HG03108 (cell line): ENCODE results near the gene PDCD6IP.
"Not testable (repeated sequence)": the region's sequence is repeated elsewhere in the genome, so short reads cannot be mapped to it uniquely, and the experiment has no call there.

Experiments
- ATAC-seq: cut with Tn5 transposase; IDR thresholded peaks from one replicate; pipeline ENCODE4 v1.9.1; 2021; ENCODE audit warnings: moderate library complexity; ENCODE audit not compliant: unreplicated experiment

Gene PDCD6IP

DNA sequence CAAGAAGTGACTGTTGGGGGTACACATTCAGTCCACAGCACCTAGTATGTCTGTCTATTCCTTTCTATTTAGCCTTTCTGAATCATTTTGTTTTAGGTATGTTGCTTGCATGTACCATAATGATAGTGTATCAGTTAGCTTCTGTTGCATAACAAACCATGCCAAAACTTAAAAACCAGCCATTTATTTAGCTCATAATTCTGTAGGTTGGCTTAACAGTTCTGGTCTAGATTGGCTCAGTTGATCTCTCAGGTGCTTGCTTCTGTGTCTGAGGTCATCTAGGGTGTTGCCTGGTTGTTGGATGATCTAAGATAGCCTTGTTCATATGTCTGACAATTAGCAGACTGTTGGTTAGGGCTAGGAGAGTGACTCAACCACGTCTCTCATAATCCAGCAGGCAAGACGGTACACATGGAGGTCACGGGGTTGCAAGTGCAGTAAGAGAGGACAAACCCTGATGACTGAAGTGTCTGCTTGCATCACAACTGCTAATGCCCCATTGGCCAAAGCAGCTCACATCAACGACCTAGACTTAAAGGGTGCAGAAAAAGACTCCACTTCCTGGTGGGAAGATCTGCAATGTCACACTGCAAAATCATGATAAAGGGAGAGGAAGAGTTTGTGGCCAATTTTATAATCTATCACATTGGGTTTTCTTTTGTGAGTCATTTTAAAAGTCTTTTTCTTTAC lies 6.8 kb upstream of the PDCD6IP start:
- no peak for ATAC-seq

DNA sequence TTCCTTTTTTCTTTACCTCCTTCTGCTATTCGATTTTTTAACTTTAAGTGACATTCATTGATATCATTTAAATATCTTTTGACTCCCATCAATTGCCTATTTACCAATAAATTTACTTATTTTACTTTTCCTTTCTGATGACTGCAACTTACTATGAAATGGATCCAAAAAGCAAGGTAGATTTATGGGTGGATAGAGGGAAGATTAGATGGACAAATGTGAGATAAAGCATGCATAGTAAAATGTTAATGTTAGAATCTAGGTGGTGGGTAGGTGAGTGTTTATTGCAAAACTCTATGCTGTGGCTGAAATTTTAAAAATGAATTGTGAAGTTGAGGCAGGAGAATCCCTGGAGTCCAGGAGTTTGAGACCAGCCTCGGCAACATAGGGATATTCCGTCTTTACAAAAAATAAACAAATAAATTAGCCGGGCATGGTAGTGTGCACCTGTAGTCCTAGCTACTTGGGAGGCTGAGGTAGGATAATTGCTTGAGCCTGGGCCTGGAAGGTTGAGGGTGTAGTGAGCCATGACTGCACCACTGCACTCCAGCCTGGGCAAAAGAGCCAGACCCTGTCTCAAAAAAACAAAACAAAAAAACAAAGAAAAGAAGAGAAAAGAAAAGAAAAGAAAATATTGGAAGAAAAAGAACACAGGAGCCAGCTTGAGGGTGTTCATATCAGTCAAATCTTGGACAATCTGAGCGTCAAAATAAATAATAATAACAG lies 6.1 kb upstream of the PDCD6IP start:
- ATAC-seq, result no peak

DNA sequence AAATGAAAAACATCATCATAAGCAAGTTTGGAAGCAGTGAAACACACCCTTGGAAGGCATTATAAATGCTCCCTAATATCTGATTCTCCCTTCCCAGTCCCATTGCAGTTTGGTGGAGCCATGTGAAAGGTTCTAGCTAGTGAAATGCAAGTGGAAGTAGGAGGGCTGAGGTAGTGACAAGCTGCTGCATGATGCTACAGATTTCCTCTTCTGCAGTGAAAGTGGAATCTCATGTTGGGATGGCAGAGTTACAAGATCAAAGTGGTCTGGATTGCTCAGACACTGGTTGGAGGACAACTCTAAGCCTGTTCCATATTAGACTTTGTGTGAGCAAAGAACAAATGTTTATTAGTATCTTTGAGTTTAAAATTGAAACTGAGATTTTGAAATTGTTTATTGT lies 3.3 kb upstream of the PDCD6IP start:
- ATAC-seq, result no peak

DNA sequence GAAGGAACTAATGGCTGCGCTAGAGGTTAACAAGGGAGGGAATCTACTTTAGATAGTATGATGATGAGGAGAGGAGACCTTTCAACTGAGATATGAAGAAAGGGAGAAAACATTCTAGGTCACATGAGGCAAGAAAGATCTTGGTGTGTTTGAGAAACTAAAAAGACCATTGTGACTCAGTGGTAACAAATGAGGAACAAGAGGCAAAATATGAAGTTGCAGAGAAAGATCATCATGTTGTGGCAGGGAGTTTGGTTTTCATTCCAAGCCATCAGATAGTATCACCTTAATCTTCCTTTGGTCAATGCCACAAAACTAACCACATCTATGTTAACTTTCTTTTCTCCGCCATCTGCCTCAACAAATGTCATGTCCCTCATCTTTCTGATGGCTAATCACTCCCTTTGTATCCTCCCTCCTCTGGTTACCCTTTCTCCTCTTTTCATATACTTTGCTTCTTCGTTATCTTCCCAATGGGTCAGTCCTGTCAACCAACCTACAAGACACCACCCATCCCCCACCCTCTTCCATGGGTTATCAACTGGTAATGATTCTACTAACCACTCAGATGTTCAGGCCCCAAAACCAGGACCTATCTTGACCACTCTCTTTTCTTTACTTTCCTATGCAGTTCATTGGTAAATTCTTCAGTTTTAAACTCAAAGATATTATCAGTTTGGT lies 2.4 kb upstream of the PDCD6IP start:
- no peak for ATAC-seq

DNA sequence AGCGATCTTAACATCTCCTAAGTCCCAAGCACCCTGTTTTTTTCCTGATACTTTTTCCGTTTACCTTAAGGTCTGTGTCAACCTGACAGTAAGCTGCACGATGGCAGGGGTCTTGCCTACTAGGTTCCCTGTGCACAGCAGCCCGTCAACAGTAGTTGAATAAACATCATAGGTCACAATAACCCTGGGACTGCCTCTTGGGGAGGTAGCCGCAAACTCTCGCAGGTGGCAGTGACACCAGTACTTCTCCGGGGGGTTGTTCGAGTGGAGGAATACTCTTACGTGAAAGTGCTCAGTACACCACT lies 365 bp upstream of the PDCD6IP start:
- ATAC-seq, result peak; percentile 29

DNA sequence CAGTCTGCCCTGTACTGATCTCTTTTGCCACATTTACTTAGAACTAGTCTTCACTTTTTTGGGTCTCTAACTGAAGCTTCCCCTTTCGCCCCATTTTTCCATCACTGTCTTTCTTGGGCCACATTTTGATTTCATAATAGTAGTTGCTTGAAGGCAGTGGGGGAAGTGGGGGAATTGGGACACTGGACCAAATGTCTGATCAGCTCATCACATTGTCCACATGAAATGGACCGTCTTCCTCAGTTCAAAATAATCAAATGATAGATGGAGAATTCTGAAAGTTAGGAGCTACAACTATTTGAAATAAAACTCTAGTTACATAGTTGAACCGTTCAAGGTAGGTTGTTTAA lies 747 bp downstream of the PDCD6IP start:
- no peak for ATAC-seq

DNA sequence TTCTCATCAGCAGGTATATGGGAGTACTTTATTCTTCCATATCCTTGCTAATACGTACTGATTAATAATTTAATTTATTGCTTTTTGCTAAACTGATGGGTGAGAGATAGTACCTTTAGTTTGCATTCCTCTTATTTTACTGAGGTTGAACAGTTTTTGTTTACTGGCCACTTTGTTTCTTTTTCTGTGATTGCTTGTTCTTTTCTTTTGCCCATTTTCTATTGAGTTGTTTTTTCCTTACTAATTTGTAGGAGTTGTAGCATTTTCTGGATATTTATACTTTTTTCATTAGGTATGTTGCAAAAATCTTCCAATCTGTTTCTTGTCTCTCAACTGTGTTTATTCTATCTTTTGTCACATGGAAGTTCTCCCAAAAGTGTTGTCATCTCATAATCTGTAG lies 4.8 kb downstream of the PDCD6IP start:
- no peak for ATAC-seq

DNA sequence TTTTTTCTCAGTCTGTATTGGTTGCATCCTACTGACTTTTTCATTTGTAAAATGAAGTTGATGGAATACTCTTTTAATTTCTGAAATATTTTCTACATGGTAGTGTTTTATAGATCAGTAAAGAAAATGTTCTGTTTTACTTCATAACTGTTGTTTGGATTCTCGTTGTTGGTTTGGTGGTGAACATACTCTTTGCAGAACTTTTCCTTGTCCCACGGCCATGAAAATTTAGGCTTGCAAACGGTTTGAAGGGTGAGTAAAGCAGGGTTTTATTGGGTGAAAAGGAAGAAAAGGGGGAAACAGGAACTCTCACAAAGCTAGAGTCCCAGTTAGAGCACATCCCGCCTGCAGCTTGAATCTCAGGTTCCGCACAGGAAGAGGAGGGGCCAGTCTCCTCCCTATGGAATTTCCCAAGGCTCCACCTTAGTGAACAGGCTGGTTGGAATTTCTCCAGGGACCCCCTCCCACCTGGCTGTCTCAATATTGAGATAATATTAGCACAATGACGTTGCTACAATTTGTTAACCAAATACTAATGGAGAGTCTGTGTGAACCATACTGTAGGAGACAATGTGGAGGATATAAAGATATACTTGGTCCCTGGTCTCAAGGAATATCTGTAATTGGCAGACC lies 5.6 kb downstream of the PDCD6IP start:
- ATAC-seq, result no peak

DNA sequence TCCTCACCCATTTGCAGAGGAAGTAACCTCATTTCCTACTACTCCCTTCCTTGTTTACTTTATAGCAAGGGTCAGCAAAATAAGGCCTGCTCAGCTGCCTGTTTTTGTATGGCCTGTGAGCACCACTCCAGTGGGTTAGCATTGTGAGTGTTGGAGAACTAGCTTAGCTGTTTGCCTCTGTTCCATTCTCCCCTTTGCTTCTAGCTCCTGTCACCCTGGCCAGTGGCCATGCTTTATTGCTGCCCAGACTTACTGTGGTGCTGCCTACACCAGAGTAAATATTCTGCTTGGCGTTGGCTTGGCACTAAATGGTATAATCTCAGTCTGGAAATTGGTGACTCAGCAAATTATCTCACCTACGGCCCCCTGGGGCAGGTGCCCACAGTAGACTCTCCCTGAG lies 8.8 kb downstream of the PDCD6IP start:
- no peak for ATAC-seq

DNA sequence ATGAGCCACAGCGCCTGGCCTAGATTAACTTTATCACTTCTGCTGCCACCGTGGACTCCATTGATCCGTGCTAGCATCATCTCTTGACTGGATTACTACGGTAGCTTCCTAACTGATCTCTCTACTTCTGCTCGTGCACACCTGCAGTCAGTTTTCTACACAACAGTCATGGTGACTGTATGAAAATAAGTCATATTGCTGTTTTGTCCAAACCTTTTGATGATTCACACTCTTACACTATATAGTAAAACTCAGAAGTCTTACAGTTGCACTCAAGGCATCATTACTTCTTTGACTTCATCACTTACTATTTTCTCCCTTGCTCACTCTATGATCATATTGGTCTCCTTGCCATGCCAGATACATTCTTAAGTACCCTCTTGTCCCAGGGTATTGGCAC lies 10.1 kb downstream of the PDCD6IP start:
- ATAC-seq, result no peak

DNA sequence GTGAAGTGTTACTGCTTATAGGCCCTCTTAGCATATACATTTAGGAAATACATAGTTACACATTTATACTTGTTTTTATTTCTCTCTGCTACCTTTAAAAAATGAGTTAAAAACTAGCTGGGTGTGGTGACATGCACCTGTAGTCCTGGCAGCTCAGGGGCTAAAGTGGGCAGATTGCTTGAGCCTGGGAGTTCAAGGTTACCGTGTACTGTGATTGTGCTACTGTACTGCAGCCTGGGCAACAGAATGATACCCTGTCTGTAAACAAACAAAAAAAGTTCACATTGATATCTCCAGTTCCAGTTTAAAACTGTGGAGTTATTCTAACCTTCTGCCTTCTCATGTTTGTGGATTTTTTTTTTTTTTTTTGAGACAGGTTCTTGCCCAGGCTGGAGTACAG lies 12.1 kb downstream of the PDCD6IP start:
- no peak for ATAC-seq

DNA sequence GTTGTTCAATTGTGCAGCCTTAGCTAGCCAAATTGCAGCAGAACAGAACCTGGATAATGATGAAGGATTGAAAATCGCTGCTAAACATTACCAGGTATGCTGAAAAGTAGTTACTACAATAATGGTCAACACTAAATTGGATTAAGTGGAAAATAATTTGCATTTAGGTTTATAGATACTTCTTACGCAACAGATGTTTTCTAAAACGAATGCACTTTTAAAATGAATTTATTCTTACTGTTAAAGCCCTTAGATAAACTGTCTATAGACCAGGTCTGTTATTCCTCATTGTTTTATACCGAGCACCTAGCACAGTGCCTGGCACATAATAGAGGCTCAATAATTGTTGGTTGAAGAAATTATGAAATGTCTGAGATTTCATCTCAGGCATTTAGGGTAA lies 23.6 kb downstream of the PDCD6IP start:
- ATAC-seq, result no peak

DNA sequence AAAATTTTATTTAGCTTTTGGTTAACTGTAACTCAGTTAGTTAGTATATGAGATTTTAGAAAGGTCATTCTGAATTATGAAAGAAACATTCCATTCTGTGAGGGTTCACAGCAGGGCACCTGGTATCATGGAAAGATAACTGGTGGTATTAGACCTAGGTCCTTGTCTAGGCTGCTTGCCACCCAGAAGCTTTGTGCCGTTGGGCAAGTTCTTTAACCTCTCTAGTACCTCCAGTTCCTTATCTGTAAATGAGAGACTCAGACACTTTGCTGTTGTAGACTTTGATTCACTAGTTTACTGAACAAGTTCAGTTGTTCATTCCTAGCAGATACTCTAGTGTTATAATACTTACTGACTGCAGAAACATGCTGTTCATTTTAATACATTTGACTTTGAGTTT lies 25.4 kb downstream of the PDCD6IP start:
- no peak for ATAC-seq

DNA sequence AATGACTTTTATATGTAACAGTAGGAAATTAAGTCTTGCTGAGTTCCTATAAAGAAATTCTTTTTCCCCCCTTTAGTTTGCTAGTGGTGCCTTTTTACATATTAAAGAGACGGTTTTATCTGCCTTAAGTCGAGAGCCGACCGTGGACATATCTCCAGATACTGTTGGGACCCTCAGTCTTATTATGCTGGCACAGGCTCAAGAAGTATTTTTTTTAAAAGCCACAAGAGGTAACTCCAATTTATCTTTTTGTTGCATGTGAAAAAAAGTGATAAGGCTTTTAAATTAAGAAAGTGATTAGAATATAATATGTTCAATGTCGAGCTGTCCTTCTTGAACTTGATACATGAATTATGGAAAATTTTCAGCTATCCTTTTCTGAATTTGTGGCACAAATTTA lies 26.7 kb downstream of the PDCD6IP start:
- no peak for ATAC-seq

DNA sequence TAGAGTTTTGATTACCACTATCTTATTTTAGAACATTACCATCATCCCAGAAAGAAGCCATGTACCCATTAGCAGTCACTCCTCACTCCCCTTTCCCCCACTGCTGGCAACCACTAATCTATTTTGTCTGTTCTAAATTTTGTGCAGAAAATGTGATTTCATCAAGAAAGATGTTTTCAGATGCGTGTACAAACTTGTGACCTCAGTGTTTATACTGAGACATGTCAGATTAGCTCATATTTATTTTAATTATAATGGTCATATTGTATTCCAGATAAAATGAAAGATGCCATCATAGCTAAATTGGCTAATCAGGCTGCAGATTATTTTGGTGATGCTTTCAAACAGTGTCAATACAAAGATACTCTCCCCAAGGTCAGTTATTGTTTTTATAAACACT lies 27.8 kb downstream of the PDCD6IP start:
- ATAC-seq, result no peak

DNA sequence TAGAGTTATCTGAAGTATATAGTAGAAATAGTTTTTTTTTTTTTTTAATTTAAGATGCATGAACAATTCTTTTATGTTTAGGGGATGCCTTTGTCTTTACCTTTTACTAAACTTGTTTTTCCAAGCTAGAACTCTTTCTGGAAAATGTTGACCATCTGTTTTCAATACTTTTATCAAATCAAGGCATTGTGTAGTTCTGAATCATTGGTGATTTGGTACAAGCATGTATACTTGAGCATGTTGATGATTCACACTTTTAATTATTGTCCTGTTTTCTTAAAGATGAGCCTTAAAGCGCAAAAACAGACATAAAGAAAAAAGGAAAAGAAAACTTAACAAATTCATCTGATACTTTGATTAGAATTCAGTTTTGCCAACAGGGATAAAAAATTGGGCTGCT lies 28.3 kb downstream of the PDCD6IP start:
- no peak for ATAC-seq

DNA sequence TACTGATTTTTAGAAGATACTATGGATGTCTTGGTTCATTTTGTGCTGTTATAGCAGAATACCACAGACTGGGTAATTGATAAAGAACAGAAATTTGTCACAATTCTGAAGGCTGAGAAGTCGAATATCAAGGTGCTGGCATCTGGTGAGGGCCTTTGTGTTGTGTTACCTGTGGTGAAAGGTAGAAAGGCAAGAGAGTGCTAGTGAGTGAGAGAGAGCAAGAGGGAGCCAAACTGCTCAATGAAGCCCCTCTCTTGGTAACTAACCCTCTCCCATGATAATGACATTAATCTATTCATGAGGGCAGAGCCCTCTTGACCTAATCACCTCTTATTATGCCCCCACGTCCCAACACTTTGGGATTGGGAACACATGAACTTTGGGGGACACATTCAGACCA lies 31.3 kb downstream of the PDCD6IP start:
- no peak for ATAC-seq

DNA sequence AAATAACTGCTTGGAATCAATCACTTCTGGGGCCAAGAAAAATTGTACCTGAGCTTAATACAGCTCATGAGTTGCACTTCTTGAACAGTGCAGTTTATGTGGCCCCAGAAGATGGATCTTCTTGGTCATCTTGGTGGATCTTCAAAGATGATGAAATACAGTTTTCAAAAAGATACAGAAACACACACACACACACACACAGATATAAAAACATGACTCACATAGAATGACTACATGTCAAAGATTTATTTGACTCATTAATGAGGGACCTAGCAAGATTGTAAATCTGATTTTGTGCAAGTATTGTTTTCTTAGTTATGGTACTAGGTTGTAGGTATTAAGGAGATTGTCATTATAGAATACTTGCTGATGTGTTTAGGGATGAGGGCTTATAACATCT lies 32.6 kb downstream of the PDCD6IP start:
- ATAC-seq, result no peak

DNA sequence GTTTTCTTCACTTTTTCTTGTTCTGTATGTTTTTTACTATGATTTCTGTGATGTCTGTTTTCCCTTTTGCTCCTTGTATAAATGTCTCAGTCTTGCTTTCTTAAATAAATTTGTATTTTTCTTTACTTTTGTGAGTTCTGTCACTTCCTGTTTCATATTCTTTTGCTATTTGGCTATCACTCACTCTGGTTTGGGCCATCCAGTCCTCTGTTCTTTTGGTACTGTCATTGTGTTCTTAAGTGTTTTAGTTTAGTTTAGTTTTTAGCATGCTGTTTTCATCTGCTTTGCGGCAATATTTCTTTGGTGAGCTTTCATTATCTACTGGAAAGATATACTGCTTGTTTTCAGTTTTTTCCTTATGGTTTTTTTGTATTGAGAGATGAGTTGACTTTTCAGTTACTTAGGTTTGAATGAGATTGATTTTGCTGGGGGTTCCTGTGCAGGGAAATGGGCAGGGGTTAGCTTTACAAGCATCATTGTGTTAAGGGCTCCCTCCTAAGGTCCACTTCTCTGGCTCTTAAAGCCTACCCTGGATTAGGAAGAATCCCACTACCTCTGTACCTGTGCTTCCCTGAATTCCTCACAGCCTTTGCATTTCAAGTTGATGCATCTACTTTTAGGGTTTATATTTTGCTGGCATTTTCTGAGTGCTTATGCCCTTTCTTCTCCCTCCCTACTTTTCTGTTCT lies 35.1 kb downstream of the PDCD6IP start:
- ATAC-seq, result no peak

DNA sequence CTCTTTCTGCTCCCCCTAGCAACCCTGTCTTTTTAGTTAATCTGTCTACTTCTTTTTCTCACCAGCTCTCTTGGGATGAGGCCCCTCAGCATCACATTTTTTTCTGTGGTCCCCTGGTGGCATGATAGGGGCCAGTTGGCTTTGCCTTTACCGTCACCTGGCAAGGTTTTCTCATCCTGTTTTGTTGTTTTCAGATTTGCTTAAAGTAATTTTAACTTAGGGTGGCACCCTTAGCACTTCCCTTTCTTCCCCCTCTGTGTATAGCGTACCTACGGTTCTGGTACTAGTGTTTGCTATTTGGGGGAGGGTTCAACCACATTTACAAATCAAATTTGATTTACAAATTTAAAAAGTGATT lies 35.6 kb downstream of the PDCD6IP start:
- peak; percentile 66 for ATAC-seq

DNA sequence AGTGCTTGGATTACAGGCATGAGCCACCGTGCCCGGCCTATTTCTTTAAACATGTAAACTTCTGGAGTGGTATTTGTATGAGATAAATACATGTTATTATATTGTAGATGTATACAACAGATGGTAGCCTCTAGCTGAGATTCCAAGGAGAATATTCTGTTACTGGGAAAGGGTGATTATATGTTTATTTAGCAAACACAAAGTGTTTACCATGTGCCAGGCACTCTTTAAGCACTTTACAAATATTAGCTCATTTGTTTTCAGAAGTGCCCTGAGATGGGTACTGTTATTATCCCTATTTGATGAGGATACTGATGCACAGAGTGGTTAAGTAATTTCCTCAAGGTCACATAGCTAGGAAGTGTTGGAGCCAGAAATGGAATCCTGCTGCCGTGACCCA lies 38.8 kb downstream of the PDCD6IP start:
- not testable (repeated sequence) for ATAC-seq

DNA sequence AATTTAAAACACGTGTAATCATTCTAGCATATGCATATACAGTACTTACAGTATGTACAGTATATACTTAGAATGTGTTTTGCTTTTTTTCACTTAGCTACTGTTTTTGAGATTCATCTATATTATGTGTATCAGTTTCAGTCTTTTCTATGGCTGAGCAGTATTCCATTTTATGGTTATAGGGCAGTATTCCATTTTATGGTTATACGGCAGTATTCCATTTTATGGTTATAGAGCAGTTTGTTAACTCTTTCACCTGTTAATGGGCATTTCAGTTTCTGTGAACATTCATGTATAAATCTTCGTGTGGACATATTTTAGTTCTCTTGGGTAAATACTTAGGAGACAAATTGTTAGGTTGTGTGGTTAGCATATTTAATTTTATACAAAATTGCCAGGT lies 40.9 kb downstream of the PDCD6IP start:
- ATAC-seq, result no peak
